Neuronal stem cell (in vitro differentiated cells): Measurements from ENCODE around the gene PRR14.

Experiments used
- DNase-seq: peaks from one replicate; pipeline ENCODE4 v3.0.0-alpha.2; 2013; ENCODE audit warnings: low spot score
- H2AFZ ChIP-seq: one replicate; pipeline ENCODE4 v1.6.1; 2013; ENCODE audit warnings: mild to moderate bottlenecking, low read length, inconsistent platforms
- H2AK5ac ChIP-seq: 2 replicates; pipeline ENCODE4 v1.6.1; 2013; ENCODE audit warnings: low read depth, mild to moderate bottlenecking, inconsistent platforms, low read length, moderate library complexity, mixed read lengths
- H2BK120ac ChIP-seq: 2 replicates; pipeline ENCODE4 v1.6.1; 2013; ENCODE audit warnings: low read depth, mild to moderate bottlenecking, inconsistent platforms, low read length, moderate library complexity, mixed read lengths
- H2BK12ac ChIP-seq: one replicate; pipeline ENCODE4 v1.6.1; 2013; ENCODE audit warnings: low read length, inconsistent platforms
- H2BK15ac ChIP-seq: 2 replicates; pipeline ENCODE4 v1.6.1; 2013; ENCODE audit warnings: mild to moderate bottlenecking, low read length, inconsistent platforms, mixed read lengths
- H2BK5ac ChIP-seq: one replicate; pipeline ENCODE4 v1.6.1; 2013; ENCODE audit warnings: inconsistent platforms, mild to moderate bottlenecking, low read length, moderate library complexity
- H3K14ac ChIP-seq: one replicate; pipeline ENCODE4 v1.6.1; 2013; ENCODE audit warnings: low read length, inconsistent platforms
- H3K18ac ChIP-seq: 2 replicates; pipeline ENCODE4 v1.6.1; 2013; ENCODE audit warnings: low read length, inconsistent platforms
- H3K23ac ChIP-seq: 2 replicates; pipeline ENCODE4 v1.6.1; 2013; ENCODE audit warnings: low read depth, mild to moderate bottlenecking, mixed read lengths, low read length, inconsistent platforms; ENCODE audit not compliant: poor library complexity
- H3K27ac ChIP-seq: replicated peaks from 3 replicates; pipeline ENCODE4 v1.5.1; 2013; ENCODE audit warnings: low read length, inconsistent platforms
- H3K27me3 ChIP-seq, 3 experiments: 2 replicates each; pipeline ENCODE4 v1.6.1; 2013; ENCODE audit warnings: low read length in 3 of 3, mild to moderate bottlenecking in 2 of 3, inconsistent platforms in 1 of 3, low read depth in 1 of 3, mixed read lengths in 1 of 3, moderate library complexity in 1 of 3; ENCODE audit not compliant: control insufficient read depth in 3 of 3, insufficient read depth in 3 of 3
- H3K36me3 ChIP-seq, 2 donors: replicated peaks in 1 of 2; 2 replicates each; pipeline ENCODE4 v1.6.1; 2013; ENCODE audit warnings: low read length in 2 of 2; ENCODE audit not compliant: control insufficient read depth in 2 of 2, insufficient read depth in 2 of 2
- H3K4ac ChIP-seq: 2 replicates; pipeline ENCODE4 v1.6.1; 2013; ENCODE audit warnings: inconsistent platforms, mild to moderate bottlenecking, low read length, moderate library complexity
- H3K4me1 ChIP-seq, 2 donors: 1 replicate in 1 of 2; 2 replicates in 1 of 2; pipeline ENCODE4 v1.6.1; 2013; ENCODE audit warnings: low read length in 2 of 2, low read depth in 1 of 2; ENCODE audit not compliant: control insufficient read depth in 2 of 2, insufficient read depth in 1 of 2
- H3K4me2 ChIP-seq: one replicate; pipeline ENCODE4 v1.6.1; 2013; ENCODE audit warnings: mild to moderate bottlenecking, low read length, inconsistent platforms; ENCODE audit not compliant: insufficient read depth, poor library complexity, severe bottlenecking
- H3K4me3 ChIP-seq, 2 donors: 2 replicates each; pipeline ENCODE4 v1.5.1; 2013; ENCODE audit warnings: low read length in 2 of 2, mild to moderate bottlenecking in 2 of 2, inconsistent platforms in 1 of 2, moderate library complexity in 1 of 2
- H3K79me1 ChIP-seq: one replicate; pipeline ENCODE4 v1.6.1; 2013; ENCODE audit warnings: low read depth, mild to moderate bottlenecking, inconsistent platforms, low read length, moderate library complexity
- H3K9ac ChIP-seq: one replicate; pipeline ENCODE4 v1.6.1; 2013; ENCODE audit warnings: mild to moderate bottlenecking, low read depth, low read length, inconsistent platforms; ENCODE audit not compliant: poor library complexity
- H3K9me3 ChIP-seq, 2 donors: replicated peaks in 1 of 2; 2 replicates each; pipeline versions ENCODE3 to v1.6.1; 2013; ENCODE audit warnings: low read length in 2 of 2, mild to moderate bottlenecking in 2 of 2, inconsistent platforms in 1 of 2, low read depth in 1 of 2, mixed read lengths in 1 of 2, moderate library complexity in 1 of 2; ENCODE audit not compliant: control insufficient read depth in 2 of 2, insufficient read depth in 1 of 2
- H4K8ac ChIP-seq: one replicate; pipeline ENCODE4 v1.6.1; 2013; ENCODE audit warnings: low read depth, mild to moderate bottlenecking, inconsistent platforms, low read length, moderate library complexity
- H4K91ac ChIP-seq: one replicate; pipeline ENCODE4 v1.6.1; 2013; ENCODE audit warnings: low read length, low read depth, mild to moderate bottlenecking, inconsistent platforms; ENCODE audit not compliant: poor library complexity
- WGBS, 2 donors: extraction: QIAGEN DNeasy Blood & Tissue Kit; methylation state at CpG; one replicate each; pipeline ENCODE4 v1.1.7; 2013; ENCODE audit warnings: missing lambda C conversion rate in 2 of 2, mixed read lengths in 1 of 2; ENCODE audit not compliant: insufficient read length in 2 of 2, insufficient replicate concordance in 1 of 2; ENCODE audit errors: extremely low coverage in 2 of 2; 5-methylcytosine and 5-hydroxymethylcytosine counted together

Gene PRR14

GRCh38 chr16:30667361-30667905 lies 16.7 kb downstream of the PRR14 start:
- peaks cover 48 to 80% of the 10 kb centered on the region in 2 donors for H3K36me3 ChIP-seq
- WGBS, 2 donors: no CpG with 5 or more reads among the region's 11 CpGs

GRCh38 chr16:30668393-30668792 lies 17.6 kb downstream of the PRR14 start:
- peaks cover 0 to under 1% of the 10 kb centered on the region in 2 donors for H3K9me3 ChIP-seq
- H3K23ac ChIP-seq: no peak overlapping the region
- peaks cover 0 to 1% (median 0%) of the 10 kb centered on the region in 3 experiments for H3K27me3 ChIP-seq
- no peak overlapping the region for H2AK5ac ChIP-seq
- peaks cover 1% of the 10 kb centered on the region for H3K79me1 ChIP-seq
- H3K18ac ChIP-seq: no peak overlapping the region
- H2AFZ ChIP-seq: no peak overlapping the region
- no peak overlapping the region for H3K9ac ChIP-seq
- H3K14ac ChIP-seq: no peak overlapping the region
- no peaks in the 10 kb centered on the region for H3K4me1 ChIP-seq
- H3K4me3 ChIP-seq: no peak overlapping the region
- DNase-seq: no peak
- H2BK5ac ChIP-seq: no peak overlapping the region
- H3K4ac ChIP-seq: no peak overlapping the region
- no peak overlapping the region for H2BK15ac ChIP-seq
- no peak overlapping the region for H4K8ac ChIP-seq
- no peak overlapping the region for H2BK120ac ChIP-seq
- no peak overlapping the region for H3K27ac ChIP-seq
- H4K91ac ChIP-seq: no peak overlapping the region
- H3K4me2 ChIP-seq: no peak overlapping the region
- H2BK12ac ChIP-seq: no peak overlapping the region
- WGBS, 2 donors: no CpG with 5 or more reads among the region's 12 CpGs
- H3K36me3 ChIP-seq: peaks cover 41 to 71% of the 10 kb centered on the region in 2 donors

More at GRCh38 chr16:30667361-30667905, 16.7 kb downstream of the PRR14 start:
- H2BK5ac ChIP-seq: peak overlapping the region; percentile 24
- H3K14ac ChIP-seq: no peak overlapping the region
- H2BK120ac ChIP-seq: no peak overlapping the region
- peak overlapping the region; percentile 51 for H3K18ac ChIP-seq
- H2BK12ac ChIP-seq: no peak overlapping the region
- no peak overlapping the region for H3K4me3 ChIP-seq
- H3K4me1 ChIP-seq: no peaks in the 10 kb centered on the region
- H3K9ac ChIP-seq: no peak overlapping the region
- DNase-seq: no peak
- H3K9me3 ChIP-seq: no peaks in the 10 kb centered on the region
- no peak overlapping the region for H3K23ac ChIP-seq
- H3K27ac ChIP-seq: no peak overlapping the region
- H3K27me3 ChIP-seq: no peaks in the 10 kb centered on the region
- H3K4ac ChIP-seq: no peak overlapping the region
- no peak overlapping the region for H4K91ac ChIP-seq
- H3K79me1 ChIP-seq: peaks cover 1% of the 10 kb centered on the region
- H2BK15ac ChIP-seq: no peak overlapping the region
- H2AK5ac ChIP-seq: no peak overlapping the region
- no peak overlapping the region for H3K4me2 ChIP-seq
- H2AFZ ChIP-seq: no peak overlapping the region
- H4K8ac ChIP-seq: no peak overlapping the region

GRCh38 chr16:30669026-30669902 lies 18.5 kb downstream of the PRR14 start:
- Histone ChIP-seq H3K18ac (no peak overlapping the region), H3K9me3 (peaks cover 0 to 2% of the 10 kb centered on the region in 2 donors), H3K27ac (no peak overlapping the region), H3K4me1 (no peaks in the 10 kb centered on the region), H3K4me2 (no peak overlapping the region), H2BK120ac (no peak overlapping the region), H3K4ac (no peak overlapping the region), H3K4me3 (no peak overlapping the region), H3K14ac (no peak overlapping the region), H2AFZ (no peak overlapping the region), H3K79me1 (peaks cover 1% of the 10 kb centered on the region), H2AK5ac (no peak overlapping the region), H3K23ac (no peak overlapping the region), H3K36me3 (peaks cover 36 to 64% of the 10 kb centered on the region in 2 donors), H3K27me3 (peaks cover 0 to 3% (median 0%) of the 10 kb centered on the region in 3 experiments), H3K9ac (no peak overlapping the region), H2BK15ac (no peak overlapping the region), H2BK5ac (no peak overlapping the region), H4K91ac (no peak overlapping the region), H2BK12ac (no peak overlapping the region), H4K8ac (no peak overlapping the region)
- no CpG with 5 or more reads among the region's 41 CpGs for WGBS, 2 donors
- no peak for DNase-seq
